ENCODE measurements around the gene CHRNE. TPM values are rescaled to one million over a fixed set of nuclear protein-coding genes. Genes with fewer than 3 reads are reported as not detected.
"Not testable (repeated sequence)": the region's sequence is repeated elsewhere in the genome, so short reads cannot be mapped to it uniquely, and the experiment has no call there.

CHRNE gene
- total RNA-seq, 1 experiment from 2014 or later, result not detected

- no peak for DNase-seq
- POLR2A ChIA-PET, result no interaction called here
- TF ChIP-seq CTCF (IDR thresholded peaks at IDR 0.05; ENCODE audit: insufficient read depth in 1 of 2, low read depth in 1 of 2, low read length in 1 of 2, severe bottlenecking in 1 of 2, unreplicated experiment in 1 of 2), result no peak
- CTCF ChIA-PET, result interaction anchor here (0.7 kb wide), 1 partner anchor 69 kb away, joined by 10 read pairs; no protein-coding TSS in a partner anchor
- H3K36me3 Mint-ChIP-seq (ENCODE audit: insufficient read depth, unreplicated experiment), result peaks cover 18% of the 10 kb centered on the region
- no TSS peak for BruUV-seq (replicated peaks)
- H3K4me3 ChIP-seq (ENCODE audit: low read depth, low read length), result no peak overlapping the region
- intact Hi-C loops (cut with micrococcal nuclease; ENCODE audit: unreplicated experiment), result no loop called here
- peaks cover 19% of the 10 kb centered on the region for H3K4me1 Mint-ChIP-seq (ENCODE audit: low read depth, unreplicated experiment)
- H3K27me3 Mint-ChIP-seq (ENCODE audit: insufficient read depth, unreplicated experiment), result no peaks in the 10 kb centered on the region
- H3K4me3 Mint-ChIP-seq (ENCODE audit: unreplicated experiment), result no peak overlapping the region
- H3K36me3 ChIP-seq (ENCODE audit: control insufficient read depth, insufficient read depth, low read length), result no peaks in the 10 kb centered on the region
- peaks cover 14% of the 10 kb centered on the region for H3K4me1 ChIP-seq
- no peaks in the 10 kb centered on the region for H3K27me3 ChIP-seq (replicated peaks; ENCODE audit: control insufficient read depth, insufficient read depth, low read length)
- H3K9me3 ChIP-seq, result no peaks in the 10 kb centered on the region
- no peak overlapping the region for H3K27ac Mint-ChIP-seq (ENCODE audit: unreplicated experiment)
- H3K9me3 Mint-ChIP-seq (ENCODE audit: unreplicated experiment), result no peaks in the 10 kb centered on the region
These were observed 44.6 kb downstream of the CHRNE start for GRCh38 chr17:4858068-4858881.

- intact Hi-C loops (cut with micrococcal nuclease; ENCODE audit: unreplicated experiment); H3K36me3 ChIP-seq (ENCODE audit: control insufficient read depth, insufficient read depth, low read length); H3K27me3 Mint-ChIP-seq (ENCODE audit: insufficient read depth, unreplicated experiment); H3K9me3 ChIP-seq; DNase-seq; H3K4me3 ChIP-seq (ENCODE audit: low read depth, low read length); H3K4me3 Mint-ChIP-seq (ENCODE audit: unreplicated experiment); H3K9me3 Mint-ChIP-seq (ENCODE audit: unreplicated experiment); H3K27ac Mint-ChIP-seq (ENCODE audit: unreplicated experiment); BruUV-seq (replicated peaks); H3K27me3 ChIP-seq (replicated peaks; ENCODE audit: control insufficient read depth, insufficient read depth, low read length): not testable (repeated sequence)
- Mint-ChIP-seq H3K36me3 (ENCODE audit: insufficient read depth, unreplicated experiment) (peaks cover 18% of the 10 kb centered on the region), H3K4me1 (ENCODE audit: low read depth, unreplicated experiment) (peaks cover 19% of the 10 kb centered on the region)
- ChIA-PET CTCF (interaction anchor here (0.7 kb wide), 1 partner anchor 68 kb away, joined by 10 read pairs; no protein-coding TSS in a partner anchor), POLR2A (interaction anchor here (0.6 kb wide), 1 partner anchor 9 kb away, joined by 8 read pairs; no protein-coding TSS in a partner anchor)
- peaks cover 14% of the 10 kb centered on the region for H3K4me1 ChIP-seq
These were observed 45.6 kb downstream of the CHRNE start for GRCh38 chr17:4857347-4857746.

- intact Hi-C loops (cut with micrococcal nuclease; ENCODE audit: unreplicated experiment), result no loop called here
- no peaks in the 10 kb centered on the region for H3K36me3 ChIP-seq (ENCODE audit: control insufficient read depth, insufficient read depth, low read length)
- Mint-ChIP-seq H3K27ac (ENCODE audit: unreplicated experiment) (no peak overlapping the region), H3K4me3 (ENCODE audit: unreplicated experiment) (no peak overlapping the region), H3K9me3 (ENCODE audit: unreplicated experiment) (no peaks in the 10 kb centered on the region), H3K36me3 (ENCODE audit: insufficient read depth, unreplicated experiment) (peaks cover 18% of the 10 kb centered on the region), H3K4me1 (ENCODE audit: low read depth, unreplicated experiment) (peaks cover 19% of the 10 kb centered on the region), H3K27me3 (ENCODE audit: insufficient read depth, unreplicated experiment) (no peaks in the 10 kb centered on the region)
- DNase-seq, result no peak
- no peaks in the 10 kb centered on the region for H3K27me3 ChIP-seq (replicated peaks; ENCODE audit: control insufficient read depth, insufficient read depth, low read length)
- TF ChIP-seq CTCF (IDR thresholded peaks at IDR 0.05; ENCODE audit: insufficient read depth in 1 of 2, low read depth in 1 of 2, low read length in 1 of 2, severe bottlenecking in 1 of 2, unreplicated experiment in 1 of 2), result no peak
- no peak overlapping the region for H3K4me3 ChIP-seq (ENCODE audit: low read depth, low read length)
- ChIA-PET CTCF (no interaction called here), POLR2A (interaction anchor here (0.6 kb wide), 1 partner anchor 9 kb away, joined by 8 read pairs; no protein-coding TSS in a partner anchor)
- no peaks in the 10 kb centered on the region for H3K9me3 ChIP-seq
- H3K4me1 ChIP-seq, result peaks cover 14% of the 10 kb centered on the region
- no TSS peak for BruUV-seq (replicated peaks)
These were observed 46.0 kb downstream of the CHRNE start for GRCh38 chr17:4856937-4857314.
